Stomach (tissue), 9 donors: ENCODE results near the gene GAS5. TPM values are rescaled to one million over a fixed set of nuclear protein-coding genes. Genes with fewer than 3 reads are reported as not detected.

Source experiments
- DNase-seq, 2 donors: peaks; one replicate each; pipeline versions ENCODE4 v3.0.0 to v3.0.0-alpha.2; 2013 to 2019
- H3K27ac ChIP-seq, 5 donors: fragments of 200-600 bp in 4 of 5; sonication (generic) in 4 of 5; one replicate each; pipeline ENCODE4 v1.5.1; 2013 to 2019; ENCODE audit warnings: mild to moderate bottlenecking in 1 of 5, moderate library complexity in 1 of 5
- H3K27me3 ChIP-seq, 3 donors: fragments of 200-600 bp; sonication (generic); one replicate each; pipeline ENCODE4 v1.5.1; 2017 to 2019; ENCODE audit warnings: mixed run types in 1 of 3
- H3K36me3 ChIP-seq, 4 donors: fragments of 200-600 bp; sonication (generic); 1 replicate in 3 of 4; 2 replicates in 1 of 4; pipeline ENCODE4 v1.5.1; 2016 to 2019
- H3K4me1 ChIP-seq, 4 donors: fragments of 200-600 bp; sonication (generic); one replicate each; pipeline ENCODE4 v1.5.1; 2016 to 2019
- H3K4me3 ChIP-seq, 4 donors: fragments of 200-600 bp; sonication (generic) in 3 of 4; one replicate each; pipeline ENCODE4 v1.5.1; 2016 to 2019; ENCODE audit warnings: mild to moderate bottlenecking in 1 of 4
- H3K9me3 ChIP-seq, 4 donors: fragments of 200-600 bp; sonication (generic); one replicate each; pipeline ENCODE4 v1.5.1; 2016 to 2019
- CTCF ChIP-seq, 7 experiments: fragments of 450-650 bp in 4 of 7; fragments of 200-600 bp in 3 of 7; sonication (generic) in 3 of 7; IDR thresholded peaks; one replicate each; pipeline ENCODE4 v1.5.1; 2016 to 2019; ENCODE audit warnings: antibody characterized with exemption in 7 of 7, control low read depth in 2 of 7, mild to moderate bottlenecking in 1 of 7
- EP300 ChIP-seq: sonication (generic); formaldehyde crosslinking; IDR thresholded peaks from one replicate; pipeline ENCODE4 v1.6.1; 2017; ENCODE audit warnings: antibody characterized with exemption
- POLR2A ChIP-seq, 4 donors: fragments of 450-650 bp; IDR thresholded peaks; one replicate each; pipeline ENCODE4 v1.6.1; 2016; ENCODE audit warnings: antibody characterized with exemption in 4 of 4, control low read depth in 2 of 4, mild to moderate bottlenecking in 1 of 4, moderate library complexity in 1 of 4
- POLR2AphosphoS5 ChIP-seq, 3 donors: sonication (generic); formaldehyde crosslinking; IDR thresholded peaks; one replicate each; pipeline ENCODE4 v1.6.1; 2016; ENCODE audit warnings: antibody characterized with exemption in 3 of 3
- WGBS, 5 donors: extraction: QIAGEN DNeasy Blood & Tissue Kit in 3 of 5; methylation state at CpG; one replicate each; pipeline versions ENCODE4 v1.1.5 to v1.1.7; 2013 to 2018; 5-methylcytosine and 5-hydroxymethylcytosine counted together
- intact Hi-C: fragments of 100-400 bp; cut with DNase I; formaldehyde crosslinking; loops from one replicate; pipeline ENCODE4 v1.15.1; 2023; ENCODE audit warnings: low total_unique reads
- polyA plus RNA-seq, 3 donors: library from polyadenylated mRNA; stranded (reverse); fragments of 200-250 nt; gene quantifications; one replicate each; pipeline ENCODE4 v1.2.3, GENCODE V29; 2013
- total RNA-seq, 5 donors: library from RNA; depleted of rRNA; stranded (reverse); fragments of >200 nt; gene quantifications; one replicate each; pipeline versions ENCODE4 v1.1.0 to v1.2.3, GENCODE V29; 2014 to 2016
- donor health status: healthy with polysubstance abuse.
- donor health status: Bipolar disorder and iron deficiency.
- donor health status: healthy.

GAS5 gene
- total and polyA plus RNA-seq, 8 donors: 256 to 1,014 (median 431) TPM

GRCh38 chr1:173915596-173915995 is 47.8 kb upstream of the GAS5 start:
- Histone ChIP-seq H3K4me3 (no peak overlapping the region), H3K4me1 (no peaks in the 10 kb centered on the region), H3K36me3 (no peaks in the 10 kb centered on the region), H3K9me3 (no peaks in the 10 kb centered on the region), H3K27me3 (no peaks in the 10 kb centered on the region), H3K27ac (no peak overlapping the region)
- DNase-seq: no peak
- intact Hi-C loops: no loop called here
- 85 to 95% (median 90%) methylated on average over 2 of the region's 2 CpGs for WGBS, 5 donors
- no peak for TF ChIP-seq EP300
- no peak for TF ChIP-seq CTCF (IDR thresholded peaks at IDR 0.05)
- no peak for TF ChIP-seq POLR2A (IDR thresholded peaks at IDR 0.05)
- no peak for TF ChIP-seq POLR2AphosphoS5 (IDR thresholded peaks at IDR 0.05)

- intact Hi-C loops: no loop called here
- H3K4me1 ChIP-seq: no peaks in the 10 kb centered on the region
- WGBS, 5 donors: 84 to 88% (median 87%) methylated on average over 13 of the region's 13 CpGs
- H3K27ac ChIP-seq: no peak overlapping the region
- H3K4me3 ChIP-seq: no peak overlapping the region
- no peaks in the 10 kb centered on the region for H3K27me3 ChIP-seq
- DNase-seq: peak; percentile 37 to 38
- no peaks in the 10 kb centered on the region for H3K9me3 ChIP-seq
- no peaks in the 10 kb centered on the region for H3K36me3 ChIP-seq
- TF ChIP-seq POLR2AphosphoS5 (IDR thresholded peaks at IDR 0.05) (no peak), CTCF (IDR thresholded peaks at IDR 0.05) (peak in 4 of 7 experiments; percentile 4 to 44 (median 28)), POLR2A (IDR thresholded peaks at IDR 0.05) (no peak)
Observed at GRCh38 chr1:173914366-173914871, 46.6 kb upstream of the GAS5 start.

GRCh38 chr1:173913111-173913510 is 45.3 kb upstream of the GAS5 start:
- Histone ChIP-seq H3K27ac (no peak overlapping the region), H3K36me3 (no peaks in the 10 kb centered on the region), H3K4me1 (no peaks in the 10 kb centered on the region), H3K27me3 (no peaks in the 10 kb centered on the region), H3K9me3 (no peaks in the 10 kb centered on the region), H3K4me3 (no peak overlapping the region)
- WGBS, 5 donors: 92 to 100% (median 95%) methylated on average over 3 of the region's 3 CpGs
- DNase-seq: no peak
- intact Hi-C loops: no loop called here
- TF ChIP-seq POLR2A (IDR thresholded peaks at IDR 0.05): no peak
- no peak for TF ChIP-seq CTCF (IDR thresholded peaks at IDR 0.05)
- TF ChIP-seq POLR2AphosphoS5 (IDR thresholded peaks at IDR 0.05): no peak
- TF ChIP-seq EP300: no peak

GRCh38 chr1:173903827-173904531 is 36.2 kb upstream of the GAS5 start:
- H3K4me1 ChIP-seq: peaks cover 0 to 27% (median 13%) of the 10 kb centered on the region in 4 donors
- TF ChIP-seq POLR2A (IDR thresholded peaks at IDR 0.05) (no peak), CTCF (IDR thresholded peaks at IDR 0.05) (no peak), POLR2AphosphoS5 (IDR thresholded peaks at IDR 0.05) (no peak), EP300 (no peak)
- intact Hi-C loops: no loop called here
- no peak overlapping the region for H3K4me3 ChIP-seq
- DNase-seq: no peak
- peak overlapping the region in 3 of 5 donors; percentile 12 to 39 (median 13) for H3K27ac ChIP-seq
- H3K9me3 ChIP-seq: no peaks in the 10 kb centered on the region
- H3K27me3 ChIP-seq: no peaks in the 10 kb centered on the region
- H3K36me3 ChIP-seq: no peaks in the 10 kb centered on the region
- WGBS, 5 donors: 32 to 59% (median 37%) methylated on average over 6 of the region's 6 CpGs
